ENCODE measurements around the gene PRM1.

The PRM1 gene

DNA sequence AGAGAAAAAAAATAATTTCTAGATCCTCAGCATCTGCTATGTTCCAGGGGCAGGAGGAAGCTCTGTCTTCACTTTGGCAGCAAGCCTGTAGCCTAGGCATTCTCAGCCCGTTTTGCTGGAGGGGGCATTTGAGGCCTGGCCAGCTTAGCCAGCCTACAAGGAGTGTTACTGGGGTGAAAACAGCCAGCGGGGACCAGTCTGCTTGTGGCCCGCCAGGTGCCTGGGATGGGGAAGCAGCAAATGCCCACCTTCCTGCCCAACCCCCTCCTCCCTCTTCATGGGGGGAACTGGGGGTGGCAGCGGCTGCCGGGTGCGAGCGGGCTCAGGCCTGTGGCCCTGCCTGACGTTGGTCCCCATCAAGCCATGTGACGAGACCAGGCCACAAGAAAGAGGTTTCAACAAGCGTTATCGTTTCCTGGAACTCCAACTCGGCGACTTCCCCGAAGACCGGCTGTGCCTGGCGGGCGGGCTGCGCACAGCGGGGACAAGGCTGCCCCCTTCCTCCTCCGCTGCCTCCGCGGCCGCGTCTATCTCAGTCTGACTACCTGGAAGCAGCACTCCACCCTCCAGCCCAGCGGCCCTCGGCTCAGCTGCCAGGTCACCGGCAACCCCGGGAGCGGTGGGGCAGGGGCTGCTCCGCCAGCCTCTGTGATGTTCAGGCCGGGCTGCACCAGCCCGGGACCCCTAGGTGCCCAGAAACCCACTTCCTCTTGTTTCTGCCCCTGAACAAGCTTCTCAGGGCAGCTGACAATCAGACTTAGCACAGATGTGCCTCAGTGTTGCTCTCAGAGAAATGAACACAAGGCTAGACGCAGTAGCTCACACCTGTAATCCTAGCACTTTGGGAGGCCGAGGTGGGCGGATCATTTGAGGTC, 48.0 kb downstream of the PRM1 start:
- no peak for DNase-seq

DNA sequence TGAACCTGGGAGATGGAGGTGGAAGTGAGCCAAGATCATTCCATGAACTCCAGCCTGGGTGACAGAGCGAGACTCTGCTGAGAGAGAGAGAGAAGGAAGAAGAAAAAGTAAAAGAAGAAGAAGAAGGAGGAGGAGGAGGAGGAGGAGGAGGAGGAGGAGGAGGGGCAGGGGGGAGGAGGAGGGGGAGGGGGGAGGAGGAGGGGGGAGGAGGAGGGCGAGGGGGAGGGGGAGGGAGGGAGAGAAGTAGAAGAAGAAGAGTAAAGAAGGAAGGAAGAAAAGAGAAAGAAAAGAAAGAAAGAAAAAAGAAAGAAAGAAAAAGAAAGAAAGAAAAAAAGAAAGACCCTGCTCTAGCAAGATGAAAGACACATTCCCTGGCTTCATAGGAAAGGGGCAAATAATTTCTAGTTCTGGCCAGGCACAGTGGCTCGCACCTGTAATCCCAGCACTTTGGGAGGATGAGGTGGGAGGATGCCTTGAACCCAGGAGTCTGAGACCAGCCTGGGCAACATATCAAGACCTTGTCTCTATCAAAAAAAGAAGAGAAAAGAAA, 48.8 kb downstream of the PRM1 start:
- DNase-seq: no peak

DNA sequence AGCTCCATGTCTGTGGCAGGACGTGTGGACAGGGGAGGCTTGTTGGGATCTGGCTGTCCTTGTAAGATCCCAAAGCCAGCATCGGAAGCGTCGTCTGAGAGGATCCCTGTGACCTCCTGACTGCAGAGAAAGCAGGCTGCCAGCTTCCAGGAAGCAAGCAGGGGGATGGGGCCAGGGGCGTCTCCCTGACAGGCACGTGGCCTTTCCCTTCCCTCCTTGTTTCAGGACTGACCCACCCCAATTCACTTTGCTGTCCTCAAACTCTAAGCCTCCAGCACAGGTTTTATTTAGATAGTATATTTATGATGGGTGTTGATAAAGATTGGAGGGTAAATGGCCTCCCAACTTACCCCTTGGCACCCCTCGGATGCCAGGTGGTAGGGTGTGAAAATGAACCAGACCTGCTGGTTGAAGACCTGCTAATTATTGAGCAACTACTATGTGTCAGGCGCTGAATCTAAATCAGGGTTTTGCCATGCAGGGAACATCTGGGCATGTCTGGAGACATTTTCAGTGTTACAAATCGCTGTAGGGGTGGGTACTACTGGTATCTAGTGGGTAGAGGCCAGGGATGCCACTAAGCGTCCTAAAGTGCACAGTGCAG, 49.7 kb downstream of the PRM1 start:
- DNase-seq: no peak

Data from SIG-M5 (cell line).